HEK293 (cell line): ENCODE results near the gene MKLN1.

Experiments
- GLIS2 ChIP-seq: fragments of 450-650 bp; formaldehyde crosslinking; IDR thresholded peaks from 2 replicates; pipeline ENCODE4 v1.5.1; 2016; ENCODE audit warnings: missing biosample characterization, missing genetic modification characterization
- HOXC10 ChIP-seq: sonication (generic); formaldehyde crosslinking; IDR thresholded peaks from 2 replicates; pipeline ENCODE4 v1.8.1; 2023; ENCODE audit warnings: mild to moderate bottlenecking, missing genetic modification reagents
- KLF17 ChIP-seq: fragments of 450-650 bp; formaldehyde crosslinking; IDR thresholded peaks from 2 replicates; pipeline ENCODE4 v1.5.1; 2016; ENCODE audit warnings: missing biosample characterization, missing genetic modification characterization
- KLF7 ChIP-seq: fragments of 450-650 bp; formaldehyde crosslinking; IDR thresholded peaks from 2 replicates; pipeline ENCODE4 v1.5.1; 2016; ENCODE audit warnings: missing biosample characterization, missing genetic modification characterization, borderline replicate concordance
- MZF1 ChIP-seq: fragments of 450-650 bp; formaldehyde crosslinking; IDR thresholded peaks from 2 replicates; pipeline ENCODE4 v1.5.1; 2017; ENCODE audit warnings: missing biosample characterization, missing genetic modification characterization, borderline replicate concordance
- PATZ1 ChIP-seq: fragments of 450-650 bp; formaldehyde crosslinking; IDR thresholded peaks from 2 replicates; pipeline ENCODE4 v1.5.1; 2016; ENCODE audit warnings: missing biosample characterization, missing genetic modification characterization
- SCRT2 ChIP-seq: fragments of 450-650 bp; formaldehyde crosslinking; IDR thresholded peaks from 2 replicates; pipeline ENCODE4 v1.5.1; 2016; ENCODE audit warnings: missing biosample characterization, missing genetic modification characterization
- WT1 ChIP-seq: fragments of 450-650 bp; formaldehyde crosslinking; IDR thresholded peaks from 2 replicates; pipeline ENCODE4 v1.5.1; 2016; ENCODE audit warnings: missing biosample characterization, missing genetic modification characterization
- ZFP3 ChIP-seq: fragments of 450-650 bp; formaldehyde crosslinking; IDR thresholded peaks from 2 replicates; pipeline ENCODE4 v1.5.1; 2016; ENCODE audit warnings: low read depth, missing biosample characterization, missing genetic modification characterization
- ZNF157 ChIP-seq: fragments of 450-650 bp; formaldehyde crosslinking; IDR thresholded peaks from 2 replicates; pipeline ENCODE4 v1.5.1; 2016; ENCODE audit warnings: missing biosample characterization, missing genetic modification characterization
- ZNF18 ChIP-seq: fragments of 450-650 bp; formaldehyde crosslinking; IDR thresholded peaks from 2 replicates; pipeline ENCODE4 v1.5.1; 2016; ENCODE audit warnings: missing biosample characterization, missing genetic modification characterization
- ZNF24 ChIP-seq: fragments of 450-650 bp; formaldehyde crosslinking; IDR thresholded peaks from 2 replicates; pipeline ENCODE4 v1.5.1; 2016; ENCODE audit warnings: missing biosample characterization, missing genetic modification characterization
- ZNF416 ChIP-seq: fragments of 450-650 bp; formaldehyde crosslinking; IDR thresholded peaks from 2 replicates; pipeline ENCODE4 v1.5.1; 2016; ENCODE audit warnings: missing biosample characterization, missing genetic modification characterization
- ZNF423 ChIP-seq: fragments of 450-650 bp; formaldehyde crosslinking; IDR thresholded peaks from 2 replicates; pipeline ENCODE4 v1.5.1; 2016; ENCODE audit warnings: missing biosample characterization, missing genetic modification characterization
- ZNF585B ChIP-seq: fragments of 450-650 bp; formaldehyde crosslinking; IDR thresholded peaks from 2 replicates; pipeline ENCODE4 v1.5.1; 2016; ENCODE audit warnings: missing biosample characterization, missing genetic modification characterization
- ZNF658 ChIP-seq: fragments of 450-650 bp; formaldehyde crosslinking; IDR thresholded peaks from 2 replicates; pipeline ENCODE4; 2016; ENCODE audit warnings: missing biosample characterization, missing genetic modification characterization
- ZNF76 ChIP-seq: fragments of 450-650 bp; formaldehyde crosslinking; IDR thresholded peaks from 2 replicates; pipeline ENCODE4; 2016; ENCODE audit warnings: low read depth, missing biosample characterization, missing genetic modification characterization, borderline replicate concordance
- ZSCAN23 ChIP-seq: fragments of 450-650 bp; formaldehyde crosslinking; IDR thresholded peaks from 2 replicates; pipeline ENCODE4 v1.5.1; 2016; ENCODE audit warnings: missing biosample characterization, missing genetic modification characterization
- TF ChIP-seq, protein P1 (sequence below): fragments of 450-650 bp; IDR thresholded peaks from 2 replicates; pipeline ENCODE4 v1.5.1; 2018; ENCODE audit warnings: missing biosample characterization, mild to moderate bottlenecking, missing genetic modification characterization
- TF ChIP-seq, protein P2 (sequence below): fragments of 450-650 bp; formaldehyde crosslinking; IDR thresholded peaks from 2 replicates; pipeline ENCODE4; 2016; ENCODE audit warnings: missing biosample characterization, missing genetic modification characterization
- TF ChIP-seq, protein P3 (sequence below): fragments of 450-650 bp; formaldehyde crosslinking; optimal IDR thresholded peaks from 2 replicates; pipeline ENCODE3; 2016; ENCODE audit warnings: missing biosample characterization, mild to moderate bottlenecking, missing genetic modification characterization
- TF ChIP-seq, protein P4 (sequence below): fragments of 450-650 bp; formaldehyde crosslinking; IDR thresholded peaks from 2 replicates; pipeline ENCODE4 v1.5.1; 2016; ENCODE audit warnings: missing biosample characterization, missing genetic modification characterization, borderline replicate concordance
- TF ChIP-seq, protein P5 (sequence below): fragments of 450-650 bp; formaldehyde crosslinking; IDR thresholded peaks from 2 replicates; pipeline ENCODE4 v1.5.1; 2016; ENCODE audit warnings: missing biosample characterization, missing genetic modification characterization

Gene MKLN1

GRCh38 chr7:131507592-131508331, 180.1 kb downstream of the MKLN1 start (continued):
- TF ChIP-seq ZNF423 (tag by site-specific recombination), result no peak
- TF ChIP-seq PATZ1 (tag by site-specific recombination), result no peak
- TF ChIP-seq MZF1 (tag by site-specific recombination), result no peak
- TF ChIP-seq ZNF658 (tag by site-specific recombination), result no peak
- no peak for TF ChIP-seq ZSCAN23 (tag by site-specific recombination)
- TF ChIP-seq ZNF585B (tag by site-specific recombination), result no peak
- TF ChIP-seq HOXC10 (CRISPR knock-in tag), result no peak
- no peak for TF ChIP-seq ZNF416
- TF ChIP-seq GLIS2 (tag by site-specific recombination), result no peak
- no peak for TF ChIP-seq KLF7
- TF ChIP-seq, protein P1, sequence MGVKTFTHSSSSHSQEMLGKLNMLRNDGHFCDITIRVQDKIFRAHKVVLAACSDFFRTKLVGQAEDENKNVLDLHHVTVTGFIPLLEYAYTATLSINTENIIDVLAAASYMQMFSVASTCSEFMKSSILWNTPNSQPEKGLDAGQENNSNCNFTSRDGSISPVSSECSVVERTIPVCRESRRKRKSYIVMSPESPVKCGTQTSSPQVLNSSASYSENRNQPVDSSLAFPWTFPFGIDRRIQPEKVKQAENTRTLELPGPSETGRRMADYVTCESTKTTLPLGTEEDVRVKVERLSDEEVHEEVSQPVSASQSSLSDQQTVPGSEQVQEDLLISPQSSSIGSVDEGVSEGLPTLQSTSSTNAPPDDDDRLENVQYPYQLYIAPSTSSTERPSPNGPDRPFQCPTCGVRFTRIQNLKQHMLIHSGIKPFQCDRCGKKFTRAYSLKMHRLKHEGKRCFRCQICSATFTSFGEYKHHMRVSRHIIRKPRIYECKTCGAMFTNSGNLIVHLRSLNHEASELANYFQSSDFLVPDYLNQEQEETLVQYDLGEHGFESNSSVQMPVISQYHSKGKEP (tag by site-specific recombination), result no peak
- TF ChIP-seq, protein P2, sequence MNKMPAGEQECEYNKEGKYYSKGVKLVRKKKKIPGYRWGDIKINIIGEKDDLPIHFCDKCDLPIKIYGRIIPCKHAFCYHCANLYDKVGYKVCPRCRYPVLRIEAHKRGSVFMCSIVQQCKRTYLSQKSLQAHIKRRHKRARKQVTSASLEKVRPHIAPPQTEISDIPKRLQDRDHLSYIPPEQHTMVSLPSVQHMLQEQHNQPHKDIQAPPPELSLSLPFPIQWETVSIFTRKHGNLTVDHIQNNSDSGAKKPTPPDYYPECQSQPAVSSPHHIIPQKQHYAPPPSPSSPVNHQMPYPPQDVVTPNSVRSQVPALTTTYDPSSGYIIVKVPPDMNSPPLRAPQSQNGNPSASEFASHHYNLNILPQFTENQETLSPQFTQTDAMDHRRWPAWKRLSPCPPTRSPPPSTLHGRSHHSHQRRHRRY (tag by site-specific recombination), result no peak
- TF ChIP-seq, protein P3, sequence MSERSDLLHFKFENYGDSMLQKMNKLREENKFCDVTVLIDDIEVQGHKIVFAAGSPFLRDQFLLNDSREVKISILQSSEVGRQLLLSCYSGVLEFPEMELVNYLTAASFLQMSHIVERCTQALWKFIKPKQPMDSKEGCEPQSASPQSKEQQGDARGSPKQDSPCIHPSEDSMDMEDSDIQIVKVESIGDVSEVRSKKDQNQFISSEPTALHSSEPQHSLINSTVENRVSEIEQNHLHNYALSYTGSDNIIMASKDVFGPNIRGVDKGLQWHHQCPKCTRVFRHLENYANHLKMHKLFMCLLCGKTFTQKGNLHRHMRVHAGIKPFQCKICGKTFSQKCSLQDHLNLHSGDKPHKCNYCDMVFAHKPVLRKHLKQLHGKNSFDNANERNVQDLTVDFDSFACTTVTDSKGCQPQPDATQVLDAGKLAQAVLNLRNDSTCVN, result peak; percentile 28
- TF ChIP-seq ZFP3 (tag by site-specific recombination), result no peak
- no peak for TF ChIP-seq KLF17
- no peak for TF ChIP-seq WT1 (tag by site-specific recombination)
- peak; percentile 79 for TF ChIP-seq ZNF18
- no peak for TF ChIP-seq ZNF76 (tag by site-specific recombination)
- no peak for TF ChIP-seq ZNF157 (tag by site-specific recombination)
- TF ChIP-seq, protein P4, sequence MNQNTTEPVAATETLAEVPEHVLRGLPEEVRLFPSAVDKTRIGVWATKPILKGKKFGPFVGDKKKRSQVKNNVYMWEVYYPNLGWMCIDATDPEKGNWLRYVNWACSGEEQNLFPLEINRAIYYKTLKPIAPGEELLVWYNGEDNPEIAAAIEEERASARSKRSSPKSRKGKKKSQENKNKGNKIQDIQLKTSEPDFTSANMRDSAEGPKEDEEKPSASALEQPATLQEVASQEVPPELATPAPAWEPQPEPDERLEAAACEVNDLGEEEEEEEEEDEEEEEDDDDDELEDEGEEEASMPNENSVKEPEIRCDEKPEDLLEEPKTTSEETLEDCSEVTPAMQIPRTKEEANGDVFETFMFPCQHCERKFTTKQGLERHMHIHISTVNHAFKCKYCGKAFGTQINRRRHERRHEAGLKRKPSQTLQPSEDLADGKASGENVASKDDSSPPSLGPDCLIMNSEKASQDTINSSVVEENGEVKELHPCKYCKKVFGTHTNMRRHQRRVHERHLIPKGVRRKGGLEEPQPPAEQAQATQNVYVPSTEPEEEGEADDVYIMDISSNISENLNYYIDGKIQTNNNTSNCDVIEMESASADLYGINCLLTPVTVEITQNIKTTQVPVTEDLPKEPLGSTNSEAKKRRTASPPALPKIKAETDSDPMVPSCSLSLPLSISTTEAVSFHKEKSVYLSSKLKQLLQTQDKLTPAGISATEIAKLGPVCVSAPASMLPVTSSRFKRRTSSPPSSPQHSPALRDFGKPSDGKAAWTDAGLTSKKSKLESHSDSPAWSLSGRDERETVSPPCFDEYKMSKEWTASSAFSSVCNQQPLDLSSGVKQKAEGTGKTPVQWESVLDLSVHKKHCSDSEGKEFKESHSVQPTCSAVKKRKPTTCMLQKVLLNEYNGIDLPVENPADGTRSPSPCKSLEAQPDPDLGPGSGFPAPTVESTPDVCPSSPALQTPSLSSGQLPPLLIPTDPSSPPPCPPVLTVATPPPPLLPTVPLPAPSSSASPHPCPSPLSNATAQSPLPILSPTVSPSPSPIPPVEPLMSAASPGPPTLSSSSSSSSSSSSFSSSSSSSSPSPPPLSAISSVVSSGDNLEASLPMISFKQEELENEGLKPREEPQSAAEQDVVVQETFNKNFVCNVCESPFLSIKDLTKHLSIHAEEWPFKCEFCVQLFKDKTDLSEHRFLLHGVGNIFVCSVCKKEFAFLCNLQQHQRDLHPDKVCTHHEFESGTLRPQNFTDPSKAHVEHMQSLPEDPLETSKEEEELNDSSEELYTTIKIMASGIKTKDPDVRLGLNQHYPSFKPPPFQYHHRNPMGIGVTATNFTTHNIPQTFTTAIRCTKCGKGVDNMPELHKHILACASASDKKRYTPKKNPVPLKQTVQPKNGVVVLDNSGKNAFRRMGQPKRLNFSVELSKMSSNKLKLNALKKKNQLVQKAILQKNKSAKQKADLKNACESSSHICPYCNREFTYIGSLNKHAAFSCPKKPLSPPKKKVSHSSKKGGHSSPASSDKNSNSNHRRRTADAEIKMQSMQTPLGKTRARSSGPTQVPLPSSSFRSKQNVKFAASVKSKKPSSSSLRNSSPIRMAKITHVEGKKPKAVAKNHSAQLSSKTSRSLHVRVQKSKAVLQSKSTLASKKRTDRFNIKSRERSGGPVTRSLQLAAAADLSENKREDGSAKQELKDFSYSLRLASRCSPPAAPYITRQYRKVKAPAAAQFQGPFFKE (tag by site-specific recombination), result no peak
- no peak for TF ChIP-seq SCRT2 (tag by site-specific recombination)
- TF ChIP-seq, protein P5, sequence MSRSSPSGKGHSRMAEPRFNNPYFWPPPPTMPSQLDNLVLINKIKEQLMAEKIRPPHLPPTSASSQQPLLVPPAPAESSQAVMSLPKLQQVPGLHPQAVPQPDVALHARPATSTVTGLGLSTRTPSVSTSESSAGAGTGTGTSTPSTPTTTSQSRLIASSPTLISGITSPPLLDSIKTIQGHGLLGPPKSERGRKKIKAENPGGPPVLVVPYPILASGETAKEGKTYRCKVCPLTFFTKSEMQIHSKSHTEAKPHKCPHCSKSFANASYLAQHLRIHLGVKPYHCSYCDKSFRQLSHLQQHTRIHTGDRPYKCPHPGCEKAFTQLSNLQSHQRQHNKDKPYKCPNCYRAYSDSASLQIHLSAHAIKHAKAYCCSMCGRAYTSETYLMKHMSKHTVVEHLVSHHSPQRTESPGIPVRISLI (tag by site-specific recombination), result no peak
- no peak for TF ChIP-seq ZNF24
